Memory B cell (primary cell): ENCODE results near the gene PHPT1.
A peak's percentile ranks its signal among the peaks of the same experiment; 100 is the strongest.
"Not testable (repeated sequence)": the region's sequence is repeated elsewhere in the genome, so short reads cannot be mapped to it uniquely, and the experiment has no call there.

Experiments used
- ATAC-seq: fragments of 150-1000 bp; cut with Tn5 transposase; 2 replicates; pipeline ENCODE4 v1.10.0; 2021; ENCODE audit warnings: low read depth, mild to moderate bottlenecking, moderate library complexity
- DNase-seq, 2 donors: peaks; one replicate each; pipeline ENCODE4 v3.0.0; 2022; ENCODE audit warnings: low spot score in 2 of 2
- H3K27ac Mint-ChIP-seq: one replicate; pipeline ENCODE4 v1.8.0; 2022; ENCODE audit warnings: mild to moderate bottlenecking, moderate library complexity, mixed read lengths
- H3K27me3 Mint-ChIP-seq: one replicate; pipeline ENCODE4 v1.8.0; 2022; ENCODE audit warnings: mixed read lengths
- H3K36me3 Mint-ChIP-seq: one replicate; pipeline ENCODE4 v1.8.0; 2022; ENCODE audit warnings: mild to moderate bottlenecking, mixed read lengths
- H3K4me1 Mint-ChIP-seq: one replicate; pipeline ENCODE4 v1.8.0; 2022; ENCODE audit warnings: mixed read lengths
- H3K4me3 Mint-ChIP-seq: one replicate; pipeline ENCODE4 v1.8.0; 2022; ENCODE audit warnings: mild to moderate bottlenecking, moderate library complexity, mixed read lengths
- H3K9me3 Mint-ChIP-seq: one replicate; pipeline ENCODE4 v1.8.0; 2022; ENCODE audit warnings: mixed read lengths

The PHPT1 gene

DNA sequence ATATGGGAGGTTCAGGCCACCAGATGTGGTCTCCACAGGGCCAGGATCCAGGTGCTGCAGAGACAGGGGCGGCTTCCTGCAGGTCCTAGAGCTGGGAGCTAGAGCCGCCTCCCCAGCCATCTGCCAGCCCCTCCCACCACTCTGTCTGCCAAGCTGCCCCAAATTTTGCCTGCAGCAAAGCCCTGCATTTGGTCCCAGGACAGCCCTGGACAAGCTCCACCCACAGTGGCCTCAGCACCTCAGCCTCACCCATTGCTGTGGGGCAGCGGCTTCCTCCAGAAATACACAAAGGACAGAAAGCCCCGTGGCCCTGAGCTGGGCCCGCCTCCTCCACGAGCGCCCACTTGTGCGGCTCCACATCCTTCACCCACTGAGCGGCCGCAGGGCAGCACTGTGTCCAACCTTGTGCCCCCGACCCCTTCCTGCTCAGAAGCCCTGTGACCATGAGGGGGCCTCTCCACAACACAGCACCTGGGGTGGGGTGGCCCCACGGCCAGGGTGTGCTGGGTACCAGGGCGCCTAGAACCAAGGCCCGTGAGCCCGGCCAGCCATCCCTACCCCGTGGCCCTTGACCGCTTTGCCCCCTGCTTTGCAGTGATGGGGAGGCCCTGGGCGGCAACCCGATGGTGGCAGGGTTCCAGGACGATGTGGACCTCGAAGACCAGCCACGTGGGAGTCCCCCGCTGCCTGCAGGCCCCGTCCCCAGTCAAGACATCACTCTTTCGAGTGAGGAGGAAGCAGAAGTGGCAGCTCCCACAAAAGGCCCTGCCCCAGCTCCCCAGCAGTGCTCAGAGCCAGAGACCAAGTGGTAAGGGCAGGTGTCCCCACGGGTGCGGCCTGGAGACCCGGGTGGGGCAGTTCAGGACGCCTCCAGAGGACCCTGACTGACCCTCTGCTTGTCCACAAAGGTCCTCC, 10.6 kb upstream of the PHPT1 start:
- Mint-ChIP-seq H3K9me3 (no peaks in the 10 kb centered on the region), H3K36me3 (peaks cover 3% of the 10 kb centered on the region), H3K4me1 (no peaks in the 10 kb centered on the region), H3K27ac (no peak overlapping the region), H3K27me3 (no peaks in the 10 kb centered on the region), H3K4me3 (no peak overlapping the region)
- ATAC-seq: no peak
- DNase-seq: no peak

DNA sequence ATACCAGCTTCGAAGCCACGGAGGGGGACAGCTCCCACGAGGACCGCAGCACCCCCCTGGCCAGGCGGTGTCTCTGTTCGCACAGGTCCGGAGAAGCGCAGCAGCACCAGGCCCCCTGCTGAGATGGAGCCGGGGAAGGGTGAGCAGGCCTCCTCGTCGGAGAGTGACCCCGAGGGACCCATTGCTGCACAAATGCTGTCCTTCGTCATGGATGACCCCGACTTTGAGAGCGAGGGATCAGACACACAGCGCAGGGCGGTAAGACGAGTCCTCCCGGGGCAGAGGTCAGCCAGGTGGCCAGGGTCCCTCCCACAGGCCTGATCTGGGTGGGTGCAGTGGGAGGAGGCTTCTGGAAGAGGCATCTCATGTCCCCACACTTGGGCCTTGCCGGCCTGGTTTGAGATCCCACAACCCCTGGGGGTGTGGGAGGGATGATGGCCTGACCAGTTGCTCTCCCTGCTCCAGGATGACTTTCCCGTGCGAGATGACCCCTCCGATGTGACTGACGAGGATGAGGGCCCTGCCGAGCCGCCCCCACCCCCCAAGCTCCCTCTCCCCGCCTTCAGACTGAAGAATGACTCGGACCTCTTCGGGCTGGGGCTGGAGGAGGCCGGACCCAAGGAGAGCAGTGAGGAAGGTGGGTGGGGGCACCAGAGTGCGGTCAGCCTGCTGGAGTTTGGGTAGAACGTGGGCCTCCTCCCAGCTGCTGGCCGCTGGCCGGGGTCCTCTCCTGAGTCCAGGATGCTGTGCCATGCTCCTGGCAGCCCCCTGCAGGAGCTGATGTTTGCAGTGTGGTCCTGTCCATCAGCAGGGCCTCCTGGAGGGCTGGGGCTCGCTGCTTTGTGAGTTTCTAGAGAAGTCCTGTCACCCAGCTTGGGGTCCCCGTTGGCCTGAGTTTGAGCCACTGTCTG, 9.7 kb upstream of the PHPT1 start:
- H3K4me1 Mint-ChIP-seq: no peaks in the 10 kb centered on the region
- peaks cover 3% of the 10 kb centered on the region for H3K36me3 Mint-ChIP-seq
- no peaks in the 10 kb centered on the region for H3K9me3 Mint-ChIP-seq
- H3K27ac Mint-ChIP-seq: no peak overlapping the region
- H3K27me3 Mint-ChIP-seq: no peaks in the 10 kb centered on the region
- ATAC-seq: no peak
- DNase-seq: no peak
- no peak overlapping the region for H3K4me3 Mint-ChIP-seq

GRCh38 chr9:136840140-136840876, 8.9 kb upstream of the PHPT1 start:
- H3K36me3 Mint-ChIP-seq: peaks cover 3% of the 10 kb centered on the region
- no peak overlapping the region for H3K4me3 Mint-ChIP-seq
- DNase-seq: no peak
- no peak for ATAC-seq
- H3K4me1 Mint-ChIP-seq: no peaks in the 10 kb centered on the region
- no peak overlapping the region for H3K27ac Mint-ChIP-seq
- no peaks in the 10 kb centered on the region for H3K27me3 Mint-ChIP-seq
- no peaks in the 10 kb centered on the region for H3K9me3 Mint-ChIP-seq

DNA sequence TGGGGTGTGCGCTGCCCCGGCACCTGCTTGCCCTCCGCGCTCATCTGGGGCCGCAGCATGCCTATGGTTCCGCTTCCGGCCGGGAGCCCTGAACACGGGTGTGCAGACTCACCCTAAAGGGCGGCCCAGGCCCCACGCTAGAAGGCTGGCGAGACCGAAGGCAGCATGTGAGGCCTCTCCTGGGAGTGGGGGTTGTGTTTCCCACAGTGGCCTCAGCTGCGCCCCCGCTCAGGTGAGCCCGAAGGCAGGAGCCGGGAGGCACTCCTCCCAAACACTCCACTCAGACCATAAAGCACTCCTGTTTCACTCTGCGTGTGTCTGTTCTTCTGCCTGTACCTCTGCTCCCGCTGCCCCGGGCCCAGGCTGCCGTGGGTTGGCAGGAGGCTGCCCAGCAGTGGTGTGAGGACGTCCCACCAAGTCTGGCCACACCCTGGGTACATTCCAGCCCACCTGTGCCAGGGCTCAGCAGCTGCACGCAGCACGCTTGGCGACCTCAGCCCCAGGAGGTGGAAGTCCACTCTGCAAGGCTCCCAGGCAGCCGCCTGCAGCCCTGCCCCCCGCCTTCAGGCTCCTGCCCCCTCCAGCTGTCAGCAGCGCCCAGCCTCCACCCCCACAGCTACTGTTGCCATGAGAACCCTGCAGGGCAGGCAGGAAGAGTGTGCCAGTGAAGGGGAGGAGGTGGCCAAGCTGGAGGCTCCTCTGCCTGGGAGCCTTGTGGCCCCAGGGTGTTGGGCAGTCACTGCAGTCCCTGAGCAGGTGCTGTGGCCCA, 8.1 kb upstream of the PHPT1 start:
- DNase-seq (no peak), ATAC-seq (no peak)
- H3K4me1 Mint-ChIP-seq: no peaks in the 10 kb centered on the region
- H3K27me3 Mint-ChIP-seq: no peaks in the 10 kb centered on the region
- H3K4me3 Mint-ChIP-seq: peak overlapping the region; percentile 8
- H3K9me3 Mint-ChIP-seq: no peaks in the 10 kb centered on the region
- peaks cover 3% of the 10 kb centered on the region for H3K36me3 Mint-ChIP-seq
- H3K27ac Mint-ChIP-seq: no peak overlapping the region

DNA sequence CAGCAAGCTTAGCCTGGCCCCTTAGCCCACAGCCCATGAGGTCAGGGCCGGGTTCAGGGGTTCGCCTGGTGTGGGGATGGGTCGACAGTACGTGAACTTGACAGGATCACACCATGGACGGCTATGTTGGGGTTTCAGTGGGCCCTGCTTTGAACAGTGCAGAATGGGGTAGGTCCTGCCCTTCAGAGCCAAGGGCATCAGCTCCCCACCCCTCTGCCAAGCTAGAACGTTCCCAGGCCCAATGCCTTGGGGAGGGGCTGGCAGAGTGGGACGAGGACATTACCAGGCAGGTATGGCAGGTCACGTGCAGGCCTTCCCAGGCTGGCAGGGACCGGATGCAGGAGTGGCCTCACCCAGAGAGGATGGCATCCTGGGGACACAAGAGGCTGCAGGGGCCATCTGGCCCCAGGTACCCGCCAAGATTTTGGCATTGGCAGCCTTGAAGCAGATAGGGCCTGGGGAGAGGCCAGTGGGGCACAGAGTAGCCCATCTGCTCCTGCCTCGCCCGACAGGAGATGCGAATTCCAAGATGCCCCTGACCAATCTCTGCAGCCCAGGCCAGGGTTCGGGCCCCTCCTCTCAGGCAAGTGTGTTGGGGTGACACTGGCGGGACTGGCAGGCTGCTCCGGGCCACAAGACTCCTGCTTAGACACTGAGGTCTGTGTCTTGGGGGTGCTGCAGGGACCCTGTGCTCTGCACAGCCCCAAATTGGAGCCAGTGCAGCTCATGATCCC, 7.4 kb upstream of the PHPT1 start:
- H3K4me3 Mint-ChIP-seq: peak overlapping the region; percentile 93
- ATAC-seq, H3K4me1 Mint-ChIP-seq, H3K9me3 Mint-ChIP-seq, H3K27me3 Mint-ChIP-seq, H3K36me3 Mint-ChIP-seq, DNase-seq: not testable (repeated sequence)
- peak overlapping the region; percentile 67 for H3K27ac Mint-ChIP-seq

GRCh38 chr9:136842380-136842948, 6.7 kb upstream of the PHPT1 start, which contains the start of gene AJM1:
TSS of gene AJM1 (plus strand) at chr9:136842478. CDS start at chr9:136844415, 1,937 bp downstream.
- peak; percentile 87 for ATAC-seq
- not testable (repeated sequence) for H3K4me1 Mint-ChIP-seq, H3K36me3 Mint-ChIP-seq, H3K27me3 Mint-ChIP-seq, H3K9me3 Mint-ChIP-seq
- H3K4me3 Mint-ChIP-seq: peak within 1 kb of the TSS; percentile 93
- peak; percentile 77 to 92 for DNase-seq
- peak within 1 kb of the TSS; percentile 67 for H3K27ac Mint-ChIP-seq

- peak overlapping the region; percentile 32 for H3K4me3 Mint-ChIP-seq
- H3K9me3 Mint-ChIP-seq, H3K36me3 Mint-ChIP-seq, DNase-seq, H3K27me3 Mint-ChIP-seq, H3K4me1 Mint-ChIP-seq, ATAC-seq: not testable (repeated sequence)
- peak overlapping the region; percentile 78 for H3K27ac Mint-ChIP-seq
Measured at GRCh38 chr9:136843159-136843800, 5.9 kb upstream of the PHPT1 start.

DNA sequence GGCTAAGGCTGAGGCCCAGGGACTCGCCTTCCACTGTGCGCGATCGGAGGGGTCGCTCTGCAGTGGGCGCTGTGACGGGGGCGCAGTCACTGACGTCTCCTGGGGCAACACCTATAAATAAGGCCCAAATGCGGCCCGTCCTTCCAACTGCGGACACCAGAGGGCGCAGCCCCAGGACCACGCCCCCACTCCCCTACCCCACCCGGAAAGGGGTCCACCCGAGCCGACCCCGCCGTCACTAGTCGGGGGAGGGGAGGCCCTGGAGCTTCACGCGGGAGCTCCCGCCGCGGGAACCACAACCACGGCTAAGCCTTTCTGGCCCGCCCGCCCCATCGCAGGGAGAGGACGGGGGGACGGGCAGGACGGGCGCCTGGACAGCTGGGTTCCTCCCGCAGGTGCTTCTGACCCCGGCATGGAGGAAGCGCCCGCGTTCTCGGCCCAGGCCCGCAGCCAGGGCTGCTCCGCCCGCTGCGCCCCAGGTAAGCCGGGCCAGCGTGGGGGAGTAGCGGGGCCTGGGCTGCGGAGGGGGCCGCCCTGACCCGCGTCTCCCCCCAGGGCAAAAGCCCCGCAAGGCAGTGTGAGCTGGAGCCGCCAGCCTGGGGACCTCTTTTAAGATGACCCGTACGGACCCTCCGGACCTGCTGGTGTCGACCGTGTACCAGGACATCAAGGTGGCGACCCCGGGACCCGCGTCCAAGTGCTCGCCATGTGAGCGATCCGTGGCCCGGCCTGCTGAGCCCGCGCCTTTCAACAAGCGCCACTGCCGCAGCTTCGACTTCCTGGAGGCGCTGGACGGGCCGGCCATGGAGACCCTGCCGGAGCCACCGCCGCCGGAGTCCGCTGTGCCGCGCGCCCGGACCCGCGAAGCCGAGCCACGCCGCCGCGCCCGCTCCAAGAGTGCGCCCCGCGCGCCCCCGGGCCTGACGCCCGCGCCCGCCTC, 5.1 kb upstream of the PHPT1 start:
- DNase-seq (peak; percentile 72 to 78), ATAC-seq (peak; percentile 22)
- H3K9me3 Mint-ChIP-seq, H3K36me3 Mint-ChIP-seq, H3K27me3 Mint-ChIP-seq, H3K4me1 Mint-ChIP-seq: not testable (repeated sequence)
- Mint-ChIP-seq H3K27ac (peak overlapping the region; percentile 78), H3K4me3 (peak overlapping the region; percentile 32)

DNA sequence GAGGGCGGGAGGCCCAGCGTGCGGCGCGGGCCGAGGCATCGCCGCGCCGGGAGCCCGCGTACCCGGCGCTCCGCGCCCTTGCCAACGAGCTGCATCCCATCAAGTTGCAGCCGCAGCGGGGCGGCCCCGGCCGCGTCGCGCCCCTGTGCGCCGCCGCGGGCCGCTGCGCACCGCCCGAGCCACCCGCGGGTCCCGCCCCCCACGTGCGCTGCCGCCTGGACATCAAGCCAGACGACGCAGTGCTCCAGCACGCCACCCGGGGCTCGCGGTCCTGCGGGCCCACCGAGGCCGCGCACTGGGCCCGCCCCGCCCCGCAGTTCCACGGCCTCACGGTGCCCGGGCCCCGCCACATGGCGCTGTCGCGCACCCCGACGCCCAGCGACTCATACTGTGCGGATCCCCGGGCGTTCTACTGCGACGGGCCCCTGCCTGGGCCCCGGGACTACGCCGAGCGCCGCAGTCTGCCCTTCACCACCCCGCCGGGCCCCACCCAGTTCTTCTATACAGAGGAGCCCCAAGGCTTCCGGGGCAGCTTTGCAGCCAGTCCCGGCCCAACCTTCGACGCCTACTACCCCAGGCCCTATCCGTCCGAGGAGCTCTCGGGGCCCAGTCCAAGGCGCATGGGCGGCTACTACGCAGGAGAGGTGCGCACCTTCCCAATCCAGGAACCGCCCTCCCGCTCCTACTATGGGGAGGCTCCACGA, 4.3 kb upstream of the PHPT1 start:
- Mint-ChIP-seq H3K4me1 (peaks cover 9% of the 10 kb centered on the region), H3K4me3 (no peak overlapping the region), H3K36me3 (peaks cover 4% of the 10 kb centered on the region), H3K27me3 (peaks cover 7% of the 10 kb centered on the region), H3K9me3 (no peaks in the 10 kb centered on the region), H3K27ac (peak overlapping the region; percentile 50)
- DNase-seq: no peak
- ATAC-seq: no peak

DNA sequence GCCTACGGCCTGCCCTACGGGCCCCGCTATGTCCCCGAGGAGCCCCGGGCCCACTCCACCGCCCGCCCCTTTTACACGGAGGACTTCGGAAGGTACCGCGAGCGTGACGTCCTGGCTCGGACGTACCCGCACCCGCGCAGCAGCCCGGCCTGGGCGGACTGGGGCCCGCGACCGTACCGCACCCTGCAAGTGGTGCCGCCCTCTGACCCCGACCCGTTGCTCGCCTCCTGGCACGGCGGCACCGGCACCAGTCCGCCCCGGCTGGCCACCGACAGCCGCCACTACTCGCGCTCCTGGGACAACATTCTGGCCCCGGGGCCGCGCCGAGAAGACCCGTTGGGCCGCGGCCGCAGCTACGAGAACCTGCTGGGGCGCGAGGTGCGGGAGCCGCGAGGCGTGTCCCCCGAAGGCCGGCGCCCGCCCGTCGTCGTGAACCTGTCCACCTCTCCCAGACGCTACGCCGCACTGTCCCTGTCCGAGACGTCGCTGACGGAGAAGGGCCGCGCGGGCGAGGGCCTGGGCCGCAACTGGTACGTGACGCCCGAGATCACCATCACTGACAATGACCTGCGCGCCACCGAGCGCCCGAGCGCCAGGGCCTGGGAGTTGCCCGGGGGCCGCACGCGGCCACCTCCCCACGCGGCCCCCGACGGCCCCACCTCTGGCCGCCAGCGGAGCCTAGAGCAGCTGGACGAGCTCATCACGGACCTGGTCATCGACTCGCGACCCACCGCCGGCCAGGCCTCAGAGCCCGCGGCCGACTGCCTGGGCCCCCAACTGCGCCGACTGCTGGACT, 3.5 kb upstream of the PHPT1 start:
- DNase-seq (no peak), ATAC-seq (no peak)
- Mint-ChIP-seq H3K9me3 (no peaks in the 10 kb centered on the region), H3K4me1 (peaks cover 9% of the 10 kb centered on the region), H3K36me3 (peaks cover 2% of the 10 kb centered on the region), H3K27me3 (peaks cover 7% of the 10 kb centered on the region), H3K27ac (peak overlapping the region; percentile 50), H3K4me3 (no peak overlapping the region)
